ENCODE data around the gene ARID5B. TPM values are rescaled to one million over a fixed set of nuclear protein-coding genes. Genes with fewer than 3 reads are reported as not detected.

The ARID5B gene
- total RNA-seq, 4 donors from 2014 or later = 17.7 to 54.6 (median 34.8) TPM

DNA sequence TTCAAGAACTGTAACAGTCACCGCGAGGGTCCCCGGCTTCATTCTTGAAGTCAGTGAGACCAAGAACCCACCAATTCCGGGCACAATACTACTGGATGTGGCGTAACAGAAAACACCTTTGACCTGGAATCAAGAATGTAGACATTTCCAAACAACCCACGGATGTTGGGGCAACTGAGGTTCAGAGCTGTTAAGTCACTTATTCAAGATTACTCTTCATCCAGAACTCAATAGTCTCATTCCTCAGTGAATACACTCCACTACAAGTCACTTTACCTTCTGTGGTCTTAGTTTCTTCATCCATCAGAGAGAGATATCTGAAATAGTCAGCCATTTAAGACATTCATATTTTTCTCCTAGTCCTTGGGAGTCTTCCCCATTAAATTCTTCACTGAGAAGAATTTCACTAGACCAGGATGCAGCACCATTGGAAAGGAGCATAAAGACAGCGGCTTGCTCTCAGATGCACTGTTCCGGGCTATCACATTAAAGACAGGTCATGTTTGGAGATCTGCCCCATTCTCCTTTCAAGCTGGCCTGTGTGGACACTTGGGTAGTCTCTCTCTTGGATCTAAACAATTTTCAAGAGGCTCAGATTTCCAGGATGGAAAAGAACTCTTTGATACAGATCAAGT lies 32.3 kb upstream of the ARID5B start:
- Histone ChIP-seq H3K9me3 (no peaks in the 10 kb centered on the region), H3K27me3 (no peaks in the 10 kb centered on the region), H3K4me1 (peaks cover 7 to 24% (median 13%) of the 10 kb centered on the region in 4 donors), H3K27ac (peak overlapping the region; percentile 43 to 62 (median 51)), H3K36me3 (no peaks in the 10 kb centered on the region), H3K4me3 (peak overlapping the region in 3 of 4 donors; percentile 3 to 15 (median 13))
- WGBS, 2 donors (ENCODE audit: low coverage in 1 of 2) = 34 to 80% methylated on average over 3 to 8 of the region's 8 CpGs
- intact Hi-C loops (cut with DNase I; ENCODE audit: low total_unique reads) (no loop called here), in situ Hi-C loops (cut with MboI; ENCODE audit: low pct_ligation_motif_present in 1 of 4, low pct_unique_long_range_greater_than_20kb in 1 of 4, low sequenced_read_pairs in 3 of 4) (no loop called here)
- TF ChIP-seq POLR2AphosphoS5 (IDR thresholded peaks at IDR 0.05) (no peak), EP300 (IDR thresholded peaks at IDR 0.05; ENCODE audit: low read depth) (no peak), POLR2A (IDR thresholded peaks at IDR 0.05) (no peak)
- TF ChIP-seq, protein P1, sequence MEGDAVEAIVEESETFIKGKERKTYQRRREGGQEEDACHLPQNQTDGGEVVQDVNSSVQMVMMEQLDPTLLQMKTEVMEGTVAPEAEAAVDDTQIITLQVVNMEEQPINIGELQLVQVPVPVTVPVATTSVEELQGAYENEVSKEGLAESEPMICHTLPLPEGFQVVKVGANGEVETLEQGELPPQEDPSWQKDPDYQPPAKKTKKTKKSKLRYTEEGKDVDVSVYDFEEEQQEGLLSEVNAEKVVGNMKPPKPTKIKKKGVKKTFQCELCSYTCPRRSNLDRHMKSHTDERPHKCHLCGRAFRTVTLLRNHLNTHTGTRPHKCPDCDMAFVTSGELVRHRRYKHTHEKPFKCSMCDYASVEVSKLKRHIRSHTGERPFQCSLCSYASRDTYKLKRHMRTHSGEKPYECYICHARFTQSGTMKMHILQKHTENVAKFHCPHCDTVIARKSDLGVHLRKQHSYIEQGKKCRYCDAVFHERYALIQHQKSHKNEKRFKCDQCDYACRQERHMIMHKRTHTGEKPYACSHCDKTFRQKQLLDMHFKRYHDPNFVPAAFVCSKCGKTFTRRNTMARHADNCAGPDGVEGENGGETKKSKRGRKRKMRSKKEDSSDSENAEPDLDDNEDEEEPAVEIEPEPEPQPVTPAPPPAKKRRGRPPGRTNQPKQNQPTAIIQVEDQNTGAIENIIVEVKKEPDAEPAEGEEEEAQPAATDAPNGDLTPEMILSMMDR (IDR thresholded peaks at IDR 0.05) = no peak
- no peak for DNase-seq

DNA sequence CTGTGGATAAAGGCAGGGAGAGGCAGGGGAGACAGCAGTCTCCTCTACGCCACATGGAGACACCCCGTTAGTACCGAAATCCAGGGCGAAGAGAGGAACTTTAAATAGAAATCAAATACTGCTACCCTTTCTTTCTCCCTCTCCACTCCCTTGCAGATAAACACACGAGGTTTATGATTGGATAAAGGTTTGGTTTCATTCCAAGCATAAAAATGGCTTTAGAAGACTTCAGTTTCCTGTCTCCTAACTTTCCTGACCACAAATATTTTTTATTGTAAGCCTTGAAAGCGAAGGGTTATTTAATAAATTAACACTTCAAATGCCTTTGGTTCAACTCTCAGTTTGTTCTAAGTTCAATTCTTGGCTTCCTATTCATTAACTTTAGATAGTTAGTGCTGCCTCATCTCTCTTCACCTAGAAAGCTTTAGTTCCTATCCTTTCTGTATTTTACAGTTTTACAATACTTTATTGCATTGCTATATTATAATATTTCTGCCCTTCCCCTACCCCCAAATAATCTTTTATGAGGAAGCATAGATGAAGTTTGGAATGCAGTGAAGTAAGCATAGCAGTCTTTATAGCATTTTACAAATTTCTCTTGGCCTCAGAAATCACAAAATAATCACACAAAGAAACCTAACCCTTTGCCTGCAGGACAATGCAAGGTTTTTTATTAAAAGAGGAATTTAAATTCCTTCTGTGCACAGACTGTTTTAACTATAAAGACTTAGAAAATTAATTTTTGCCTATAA lies 31.5 kb upstream of the ARID5B start:
- intact Hi-C loops (cut with DNase I; ENCODE audit: low total_unique reads) = no loop called here

DNA sequence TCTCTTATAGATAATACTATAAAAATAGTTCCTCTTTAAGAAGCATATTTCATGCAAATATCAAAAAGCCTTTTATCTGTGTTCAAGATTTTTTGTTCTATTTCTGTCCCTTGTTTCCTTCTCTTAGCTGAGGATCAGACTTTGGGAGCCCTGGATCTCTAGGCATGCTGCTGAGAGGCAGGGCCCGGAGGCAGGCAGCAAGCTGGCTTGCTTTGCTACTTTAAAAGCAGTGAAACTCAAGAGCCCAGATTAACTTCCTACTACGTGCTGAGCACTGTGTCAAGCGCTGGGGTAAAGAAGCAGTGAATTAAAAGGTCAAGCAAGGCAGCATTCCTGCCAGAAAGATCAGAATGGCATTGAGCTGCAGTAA lies 31.0 kb upstream of the ARID5B start:
- H3K4me3 ChIP-seq = no peak overlapping the region
- 58 to 61% methylated on average over 3 of the region's 3 CpGs for WGBS, 2 donors (ENCODE audit: low coverage in 1 of 2)
- intact Hi-C loops (cut with DNase I; ENCODE audit: low total_unique reads) = no loop called here
- H3K36me3 ChIP-seq = no peaks in the 10 kb centered on the region
- in situ Hi-C loops (cut with MboI; ENCODE audit: low pct_ligation_motif_present in 1 of 4, low pct_unique_long_range_greater_than_20kb in 1 of 4, low sequenced_read_pairs in 3 of 4) = no loop called here
- no peaks in the 10 kb centered on the region for H3K9me3 ChIP-seq
- DNase-seq = no peak
- peaks cover 7 to 24% (median 13%) of the 10 kb centered on the region in 4 donors for H3K4me1 ChIP-seq
- no peaks in the 10 kb centered on the region for H3K27me3 ChIP-seq
- H3K27ac ChIP-seq = peak overlapping the region in 3 of 4 donors; percentile 43 to 62 (median 52)
- no peak for TF ChIP-seq POLR2A (IDR thresholded peaks at IDR 0.05)
- TF ChIP-seq EP300 (IDR thresholded peaks at IDR 0.05; ENCODE audit: low read depth) = no peak
- no peak for TF ChIP-seq POLR2AphosphoS5 (IDR thresholded peaks at IDR 0.05)
- TF ChIP-seq, protein P1 (IDR thresholded peaks at IDR 0.05) = no peak

More for the DNA sequence above, 31.5 kb upstream of the ARID5B start:
- TF ChIP-seq POLR2A (IDR thresholded peaks at IDR 0.05) (no peak), POLR2AphosphoS5 (IDR thresholded peaks at IDR 0.05) (no peak)
- WGBS, 2 donors (ENCODE audit: low coverage in 1 of 2) = 20 to 22% methylated on average over 5 to 6 of the region's 6 CpGs
- no peaks in the 10 kb centered on the region for H3K27me3 ChIP-seq
- no peaks in the 10 kb centered on the region for H3K36me3 ChIP-seq
- in situ Hi-C loops (cut with MboI; ENCODE audit: low pct_ligation_motif_present in 1 of 4, low pct_unique_long_range_greater_than_20kb in 1 of 4, low sequenced_read_pairs in 3 of 4) = no loop called here
- H3K27ac ChIP-seq = peak overlapping the region; percentile 43 to 62 (median 51)
- H3K4me1 ChIP-seq = peaks cover 7 to 24% (median 13%) of the 10 kb centered on the region in 4 donors
- H3K4me3 ChIP-seq = peak overlapping the region in 3 of 4 donors; percentile 3 to 15 (median 13)
- no peak for DNase-seq
- H3K9me3 ChIP-seq = no peaks in the 10 kb centered on the region

DNA sequence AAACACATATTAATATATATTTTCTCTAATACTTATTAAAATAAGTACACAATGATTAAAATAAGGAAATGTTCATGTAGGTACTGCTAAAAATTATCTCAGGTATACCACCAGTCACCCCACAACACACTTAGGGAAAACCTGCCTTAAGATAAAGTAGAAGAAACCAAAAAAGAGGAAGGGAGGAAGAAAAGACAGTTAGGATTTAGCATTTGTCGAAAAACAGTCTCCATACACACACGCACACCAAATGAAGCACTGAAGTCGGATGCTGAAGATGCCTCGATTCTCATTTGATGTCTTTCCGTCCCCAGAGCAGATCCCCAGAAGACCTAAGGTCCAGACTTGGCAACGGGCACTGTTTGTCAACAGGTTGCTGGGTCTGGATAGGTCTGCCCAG lies 30.0 kb upstream of the ARID5B start:
- 94 to 100% methylated on average over 4 to 6 of the region's 6 CpGs for WGBS, 2 donors (ENCODE audit: low coverage in 1 of 2)
- DNase-seq = no peak
- no peaks in the 10 kb centered on the region for H3K36me3 ChIP-seq
- H3K27me3 ChIP-seq = no peaks in the 10 kb centered on the region
- H3K27ac ChIP-seq = no peak overlapping the region
- no peaks in the 10 kb centered on the region for H3K9me3 ChIP-seq
- peaks cover 7 to 24% (median 13%) of the 10 kb centered on the region in 4 donors for H3K4me1 ChIP-seq
- no peak overlapping the region for H3K4me3 ChIP-seq
- in situ Hi-C loops (cut with MboI; ENCODE audit: low pct_ligation_motif_present in 1 of 4, low pct_unique_long_range_greater_than_20kb in 1 of 4, low sequenced_read_pairs in 3 of 4) (no loop called here), intact Hi-C loops (cut with DNase I; ENCODE audit: low total_unique reads) (no loop called here)
- TF ChIP-seq, protein P1 (IDR thresholded peaks at IDR 0.05) = no peak
- TF ChIP-seq EP300 (IDR thresholded peaks at IDR 0.05; ENCODE audit: low read depth) (no peak), POLR2A (IDR thresholded peaks at IDR 0.05) (no peak), POLR2AphosphoS5 (IDR thresholded peaks at IDR 0.05) (no peak)

Data from transverse colon (tissue), 4 donors.